Choroid plexus epithelial cell (primary cell): ENCODE measurements around the gene ANKRD13C.
A peak's percentile ranks its signal among the peaks of the same experiment; 100 is the strongest.
"Not testable (repeated sequence)": the region's sequence is repeated elsewhere in the genome, so short reads cannot be mapped to it uniquely, and the experiment has no call there.

Experiments
- DNase-seq: peaks from one replicate; pipeline ENCODE4 v3.0.0-alpha.2; 2010; ENCODE audit warnings: low read depth
- H3K4me3 ChIP-seq: 2 replicates; pipeline ENCODE4 v1.5.1; 2011; ENCODE audit warnings: low read depth, mild to moderate bottlenecking, control low read depth, low read length, moderate library complexity
- TF ChIP-seq, protein P1 (sequence below): conservative IDR thresholded peaks from 2 replicates; pipeline ENCODE4 v1.5.1; 2011; ENCODE audit warnings: low read depth, mild to moderate bottlenecking, control low read depth, inconsistent platforms, low read length, moderate library complexity

Gene ANKRD13C

DNA sequence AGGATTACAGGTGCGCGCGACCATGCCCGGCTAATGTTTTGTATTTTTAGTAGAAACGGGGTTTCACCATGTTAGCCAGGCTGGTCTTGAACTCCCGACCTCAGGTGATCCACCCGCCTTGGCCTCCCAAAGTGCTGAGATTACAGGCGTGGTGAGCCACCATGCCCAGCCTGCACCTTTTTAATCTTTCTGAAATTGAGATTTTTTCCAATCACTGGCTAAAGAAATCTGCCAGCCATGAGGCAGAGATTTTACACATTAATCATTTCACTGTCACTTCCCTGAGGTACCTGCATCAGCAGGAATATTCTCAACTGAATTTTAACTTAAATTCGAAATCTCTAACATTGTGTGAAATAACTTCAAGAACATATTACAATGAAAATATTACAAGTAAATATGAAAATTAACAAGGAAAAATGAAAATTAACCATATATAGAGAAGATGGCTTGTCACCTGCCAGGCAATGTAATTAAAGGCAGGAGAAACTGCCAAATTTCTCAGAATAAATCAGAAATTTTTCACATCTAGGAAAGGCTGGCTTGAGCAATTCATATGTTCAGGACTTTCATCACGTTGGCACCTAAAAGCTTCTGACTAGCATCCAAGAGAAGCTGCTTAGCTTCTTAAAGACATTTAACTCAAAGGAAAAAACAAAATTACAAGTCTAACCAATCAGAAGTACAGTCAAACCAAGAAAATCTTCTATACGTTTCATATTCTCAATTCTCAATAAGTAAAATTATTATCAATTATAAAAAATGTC lies 5.9 kb downstream of the ANKRD13C start:
- TF ChIP-seq, protein P1, sequence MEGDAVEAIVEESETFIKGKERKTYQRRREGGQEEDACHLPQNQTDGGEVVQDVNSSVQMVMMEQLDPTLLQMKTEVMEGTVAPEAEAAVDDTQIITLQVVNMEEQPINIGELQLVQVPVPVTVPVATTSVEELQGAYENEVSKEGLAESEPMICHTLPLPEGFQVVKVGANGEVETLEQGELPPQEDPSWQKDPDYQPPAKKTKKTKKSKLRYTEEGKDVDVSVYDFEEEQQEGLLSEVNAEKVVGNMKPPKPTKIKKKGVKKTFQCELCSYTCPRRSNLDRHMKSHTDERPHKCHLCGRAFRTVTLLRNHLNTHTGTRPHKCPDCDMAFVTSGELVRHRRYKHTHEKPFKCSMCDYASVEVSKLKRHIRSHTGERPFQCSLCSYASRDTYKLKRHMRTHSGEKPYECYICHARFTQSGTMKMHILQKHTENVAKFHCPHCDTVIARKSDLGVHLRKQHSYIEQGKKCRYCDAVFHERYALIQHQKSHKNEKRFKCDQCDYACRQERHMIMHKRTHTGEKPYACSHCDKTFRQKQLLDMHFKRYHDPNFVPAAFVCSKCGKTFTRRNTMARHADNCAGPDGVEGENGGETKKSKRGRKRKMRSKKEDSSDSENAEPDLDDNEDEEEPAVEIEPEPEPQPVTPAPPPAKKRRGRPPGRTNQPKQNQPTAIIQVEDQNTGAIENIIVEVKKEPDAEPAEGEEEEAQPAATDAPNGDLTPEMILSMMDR, result no peak
- DNase-seq, result no peak
- H3K4me3 ChIP-seq, result no peak overlapping the region

DNA sequence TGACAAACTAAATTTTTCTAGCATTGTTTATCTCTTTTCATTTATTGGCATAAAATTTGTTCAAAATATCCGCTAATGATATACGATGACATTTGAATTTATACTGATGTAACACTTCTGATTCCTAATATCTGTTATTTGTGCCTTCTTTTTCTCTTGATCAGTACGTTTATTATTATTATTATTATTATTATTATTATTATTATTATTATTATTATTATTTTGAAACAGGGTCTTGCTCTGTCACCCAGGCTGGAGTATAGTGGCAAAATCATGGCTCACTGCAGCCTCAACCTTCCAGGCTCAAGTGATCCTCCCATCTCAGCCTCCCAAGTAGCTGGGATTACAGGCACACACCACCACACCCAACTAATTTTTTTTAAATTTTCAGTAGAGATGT lies 14.9 kb downstream of the ANKRD13C start:
- not testable (repeated sequence) for DNase-seq, H3K4me3 ChIP-seq

DNA sequence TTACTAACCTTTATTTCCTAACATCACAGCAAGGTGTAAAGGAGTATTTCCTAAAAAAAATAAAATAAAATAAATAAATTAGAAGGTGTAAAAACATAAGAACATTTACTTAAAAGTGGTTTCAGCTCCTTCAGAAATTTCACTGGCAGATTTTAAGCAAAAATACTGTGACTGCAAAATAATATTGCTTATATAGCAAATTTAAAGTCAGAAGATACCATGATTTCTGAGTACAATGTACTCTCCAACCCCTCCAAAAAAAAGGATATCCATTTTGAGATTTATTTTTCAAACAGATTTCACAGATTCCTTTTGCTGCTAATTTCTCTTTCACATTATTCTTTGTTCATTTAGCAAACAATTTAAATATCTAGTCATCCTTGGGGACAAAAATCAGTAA lies 18.5 kb downstream of the ANKRD13C start:
- H3K4me3 ChIP-seq, result no peak overlapping the region
- DNase-seq, result no peak
- TF ChIP-seq, protein P1, result no peak

DNA sequence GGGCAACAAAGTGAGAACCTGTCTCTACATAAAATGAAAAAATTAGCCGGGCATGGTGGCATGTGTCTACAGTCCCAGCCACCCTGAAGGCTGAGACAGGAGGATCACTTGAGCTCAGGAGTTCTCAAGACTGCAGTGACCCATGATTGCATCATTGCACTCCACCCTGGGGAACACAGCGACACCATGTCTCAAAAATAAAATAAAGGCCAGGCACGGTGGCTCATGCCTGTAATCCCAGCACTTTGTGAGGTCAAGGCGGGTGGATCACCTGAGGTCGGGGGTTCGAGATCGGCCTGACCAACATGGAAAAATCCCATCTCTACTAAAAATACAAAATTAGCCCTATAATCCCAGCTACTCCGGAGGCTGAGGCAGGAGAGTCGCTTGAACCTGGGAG lies 20.1 kb downstream of the ANKRD13C start:
- no peak overlapping the region for H3K4me3 ChIP-seq
- DNase-seq, result no peak

DNA sequence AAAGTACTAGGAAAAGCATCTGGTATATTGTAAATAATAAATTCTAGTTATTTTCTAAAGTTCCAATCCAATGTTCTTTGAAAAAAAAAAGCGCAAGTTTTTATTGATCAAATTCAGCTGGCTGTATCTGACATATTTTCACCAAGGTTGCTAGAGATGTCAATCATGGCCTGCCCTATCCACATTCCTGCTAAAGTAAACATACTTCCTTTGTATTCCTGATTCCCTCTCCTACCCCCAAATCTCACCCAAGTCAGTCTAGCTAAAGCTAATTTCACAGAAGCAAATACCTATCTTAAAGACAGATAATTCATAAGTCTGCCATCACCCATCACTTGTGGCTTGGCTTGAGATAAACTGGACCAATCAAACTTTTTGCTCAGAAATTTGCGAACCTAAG lies 21.3 kb downstream of the ANKRD13C start:
- DNase-seq, result no peak
- no peak overlapping the region for H3K4me3 ChIP-seq
- TF ChIP-seq, protein P1, result no peak

More for the DNA sequence above, 20.1 kb downstream of the ANKRD13C start:
- TF ChIP-seq, protein P1, result no peak

DNA sequence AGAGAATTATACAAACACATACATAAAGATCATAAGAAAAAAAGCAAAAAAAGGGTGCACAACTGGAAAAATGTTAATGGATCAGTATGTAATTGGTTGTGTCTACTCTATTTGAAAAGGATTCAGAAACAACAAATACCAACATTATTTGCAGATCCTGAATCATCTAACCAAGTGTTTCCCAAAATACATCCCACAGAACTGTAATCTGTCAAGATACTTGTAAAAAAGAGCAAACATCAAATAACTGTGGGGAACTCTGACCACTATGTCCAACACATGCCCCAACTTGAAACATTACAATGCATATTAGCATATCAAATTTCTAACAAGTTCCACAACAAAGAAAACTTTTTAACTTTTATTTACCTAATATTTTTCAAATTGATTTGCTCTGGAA lies 22.6 kb downstream of the ANKRD13C start:
- H3K4me3 ChIP-seq, result no peak overlapping the region
- DNase-seq, result peak; percentile 31
- TF ChIP-seq, protein P1, result no peak

DNA sequence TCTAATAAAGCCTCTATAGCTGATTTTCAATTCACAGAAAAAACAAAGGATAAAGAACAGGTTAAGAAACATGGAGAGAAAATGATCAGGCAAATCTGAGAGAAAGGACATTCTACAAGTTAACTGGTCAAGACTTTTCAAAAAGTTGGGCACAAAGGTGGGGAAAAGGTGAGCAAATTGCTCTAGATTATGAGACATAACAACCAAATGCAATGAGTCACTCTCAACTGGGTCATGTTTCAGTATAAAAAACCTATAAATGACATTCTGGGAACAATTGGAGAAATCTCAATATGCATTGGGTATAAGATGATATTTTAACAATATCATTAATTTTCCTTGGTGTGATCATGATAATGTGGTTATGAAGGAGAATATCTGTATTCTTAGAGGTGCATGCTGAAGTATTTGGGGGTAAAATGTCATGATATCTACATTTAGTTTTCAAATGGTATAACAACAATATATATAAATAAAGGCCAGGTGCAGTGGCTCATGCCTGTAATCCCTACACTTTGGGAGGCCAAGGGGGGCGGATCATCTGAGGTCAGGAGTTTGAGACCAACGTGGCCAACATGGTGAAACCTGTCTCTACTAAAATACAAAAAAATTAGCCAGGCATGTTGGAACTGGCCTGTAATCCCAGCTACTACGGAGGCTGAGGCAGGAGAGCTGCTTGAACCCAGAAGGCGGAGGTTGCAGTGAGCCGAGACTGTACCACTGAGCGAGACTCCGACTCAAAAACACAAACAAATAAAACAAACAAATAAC lies 27.0 kb downstream of the ANKRD13C start:
- H3K4me3 ChIP-seq, result no peak overlapping the region
- DNase-seq, result peak; percentile 14
- TF ChIP-seq, protein P1, result no peak
